Epidermal melanocyte (primary cell): ENCODE results near the gene CRYGN.
A peak's percentile ranks its signal among the peaks of the same experiment; 100 is the strongest.

ENCODE experiments used
- DNase-seq: peaks from one replicate; pipeline ENCODE4 v3.0.0; 2011; ENCODE audit warnings: low spot score; ENCODE audit not compliant: insufficient read length

Gene CRYGN

GRCh38 chr7:151380199-151381097 lies 59.5 kb downstream of the CRYGN start:
- DNase-seq, result peak; percentile 16

GRCh38 chr7:151379534-151380198 lies 60.3 kb downstream of the CRYGN start:
- peak; percentile 15 for DNase-seq

GRCh38 chr7:151379193-151379520 lies 60.8 kb downstream of the CRYGN start:
- peak; percentile 16 for DNase-seq
